GM12878 (cell line): Measurements from ENCODE around the gene WDR18. TPM values are rescaled to one million over a fixed set of nuclear protein-coding genes. Genes with fewer than 3 reads are reported as not detected.

Experiments used
- ATF2 ChIP-seq: IDR thresholded peaks from 2 replicates; pipeline ENCODE4 v1.6.1; 2012; ENCODE audit warnings: low read length, inconsistent platforms
- CBX3 ChIP-seq: fragments of 200-600 bp; sonication (generic); IDR thresholded peaks from 2 replicates; pipeline ENCODE4 v1.6.1; 2016; ENCODE audit warnings: low read depth, borderline replicate concordance
- CHD1 ChIP-seq: IDR thresholded peaks from 2 replicates; pipeline ENCODE4 v1.6.1; 2012; ENCODE audit warnings: low read depth, low read length, improper control_type of control experiment
- E2F8 ChIP-seq: fragments of 450-650 bp; IDR thresholded peaks from 2 replicates; pipeline ENCODE4 v1.6.1; 2018; ENCODE audit warnings: mild to moderate bottlenecking, low read depth, moderate library complexity; ENCODE audit not compliant: partially characterized antibody
- FOS ChIP-seq: IDR thresholded peaks from 3 replicates; pipeline ENCODE4 v1.6.1; 2011; ENCODE audit warnings: borderline replicate concordance; ENCODE audit not compliant: insufficient read length; ENCODE audit errors: extremely low read depth
- HDAC6 ChIP-seq: fragments of 200-600 bp; sonication (generic); IDR thresholded peaks from one replicate; pipeline ENCODE4 v1.8.0; 2017; ENCODE audit warnings: antibody characterized with exemption; ENCODE audit not compliant: unreplicated experiment
- MAX ChIP-seq: IDR thresholded peaks from 2 replicates; pipeline ENCODE4 v1.6.1; 2012; ENCODE audit warnings: low read depth, low read length, improper control_type of control experiment
- NBN ChIP-seq: fragments of 450-650 bp; IDR thresholded peaks from 2 replicates; pipeline ENCODE4 v1.6.1; 2016
- NFYB ChIP-seq: IDR thresholded peaks from 2 replicates; pipeline ENCODE4 v1.6.1; 2011; ENCODE audit warnings: low read depth, mild to moderate bottlenecking, low read length, improper control_type of control experiment, moderate library complexity; ENCODE audit not compliant: insufficient read depth
- PAX5 ChIP-seq: IDR thresholded peaks from 2 replicates; pipeline ENCODE4 v1.6.1; 2011; ENCODE audit warnings: low read depth, low read length, borderline replicate concordance
- RAD21 ChIP-seq: IDR thresholded peaks from 2 replicates; pipeline ENCODE4 v1.6.1; 2011; ENCODE audit warnings: mild to moderate bottlenecking, low read depth, low read length, moderate library complexity; ENCODE audit not compliant: insufficient read depth
- SREBF2 ChIP-seq: IDR thresholded peaks from 2 replicates; pipeline ENCODE4 v1.6.1; 2012; ENCODE audit warnings: mild to moderate bottlenecking, low read length
- TCF7 ChIP-seq: IDR thresholded peaks from 2 replicates; pipeline ENCODE4 v1.6.1; 2014; ENCODE audit warnings: antibody characterized with exemption, borderline replicate concordance
- WRNIP1 ChIP-seq: IDR thresholded peaks from 2 replicates; pipeline ENCODE4 v1.6.1; 2011; ENCODE audit warnings: low read depth, low read length, improper control_type of control experiment, borderline replicate concordance
- ZBTB11 ChIP-seq: fragments of 450-650 bp; formaldehyde crosslinking; IDR thresholded peaks from 2 replicates; pipeline ENCODE4 v1.5.0; 2022; ENCODE audit warnings: mild to moderate bottlenecking, missing genetic modification characterization
- ZBTB40 ChIP-seq: fragments of 450-650 bp; IDR thresholded peaks from 2 replicates; pipeline ENCODE4 v1.6.1; 2016; ENCODE audit warnings: mild to moderate bottlenecking, moderate library complexity, borderline replicate concordance
- ZSCAN29 ChIP-seq: fragments of 450-650 bp; IDR thresholded peaks from 2 replicates; pipeline ENCODE4 v1.6.1; 2017; ENCODE audit warnings: mild to moderate bottlenecking, moderate library complexity
- polyA plus RNA-seq, 11 experiments: library from polyadenylated mRNA; depleted of rRNA in 4 of 11; unstranded in 6 of 11; stranded (reverse) in 5 of 11; fragments of >200 nt; fragmentation: Nextera tagmentation in 4 of 11; fragmentation: Illumina TruSeq in 1 of 11; extraction: Ambion mirVana in 4 of 11; extraction: Trizol in 1 of 11; gene quantifications; 1 replicate in 1 of 11; 2 replicates in 10 of 11; pipeline versions ENCODE4 v1.2.1 to v1.2.3, GENCODE V29; 2011 to 2016; ENCODE audit warnings: inconsistent platforms in 2 of 11, missing spikeins in 2 of 11, low read depth in 1 of 11
- total RNA-seq, 4 experiments: library from RNA; depleted of rRNA in 3 of 4; stranded (reverse); fragments of >200 nt in 3 of 4; fragmentation: Illumina TruSeq in 1 of 4; extraction: Trizol in 1 of 4; gene quantifications; 2 replicates each; pipeline versions ENCODE4 v1.2.1 to v1.2.3, GENCODE V29; 2013 to 2021

Gene WDR18
- total and polyA plus RNA-seq, 10 of the 15 experiments (the other 5 are each of a cell fraction or from before 2014, with no cell fraction given), result 3.0 to 206 (median 62.3) TPM

GRCh38 chr19:954672-955494, 29.3 kb upstream of the WDR18 start (continued):
- TF ChIP-seq WRNIP1, result no peak
- no peak for TF ChIP-seq CBX3
- 0 out of 2 replicates have a peak, but pooled peaks have one; percentile 11 for TF ChIP-seq NFYB
- peak; percentile 93 for TF ChIP-seq ZSCAN29
- 0 out of 2 replicates have a peak, but pooled peaks have one; percentile 33 for TF ChIP-seq ATF2
- TF ChIP-seq SREBF2, result no peak
- TF ChIP-seq RAD21, result no peak
- no peak for TF ChIP-seq ZBTB11 (CRISPR knock-in tag)
- no peak for TF ChIP-seq ZBTB40
- peak; percentile 91 for TF ChIP-seq PAX5
- no peak for TF ChIP-seq FOS
- no peak for TF ChIP-seq HDAC6
- TF ChIP-seq NBN, result peak; percentile 94
- TF ChIP-seq CHD1, result no peak
- TF ChIP-seq MAX, result peak; percentile 14; the same call in 1 of the 2 replicates
- TF ChIP-seq E2F8, result no peak
- TF ChIP-seq TCF7, result 0 out of 2 replicates have a peak, but pooled peaks have one; percentile 20
